Right forelimb (tissue), 1 donor: ENCODE results near the gene THUMPD3.

Experiments used
- DNase-seq: peaks from one replicate; pipeline ENCODE4 v3.0.0-alpha.2; 2018

Gene THUMPD3

GRCh38 chr3:9369508-9369907 lies 6.7 kb downstream of the THUMPD3 start:
- DNase-seq, result no peak

- DNase-seq, result no peak
Measured at GRCh38 chr3:9373465-9373864, 10.6 kb downstream of the THUMPD3 start.

- no peak for DNase-seq
Measured at GRCh38 chr3:9377981-9378380, 15.1 kb downstream of the THUMPD3 start.

DNA sequence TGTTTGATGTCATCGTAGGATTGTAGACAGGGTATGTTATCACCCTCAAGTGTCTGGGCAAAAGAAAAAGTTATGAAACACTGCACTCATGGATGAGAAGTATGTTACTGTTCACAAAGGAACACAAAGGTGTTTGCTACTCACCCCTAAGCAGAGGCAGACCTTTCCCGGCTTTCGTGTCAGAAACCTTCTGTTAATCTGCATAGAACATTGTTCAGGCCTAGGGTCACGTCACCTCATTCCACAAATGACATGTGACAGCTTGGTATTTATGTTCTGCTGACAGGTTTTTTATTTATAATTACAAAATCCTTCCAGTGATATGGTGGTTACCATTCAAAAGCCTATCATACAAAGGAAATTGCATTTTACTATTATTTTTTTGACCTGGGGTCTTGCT lies 16.5 kb downstream of the THUMPD3 start:
- no peak for DNase-seq

DNA sequence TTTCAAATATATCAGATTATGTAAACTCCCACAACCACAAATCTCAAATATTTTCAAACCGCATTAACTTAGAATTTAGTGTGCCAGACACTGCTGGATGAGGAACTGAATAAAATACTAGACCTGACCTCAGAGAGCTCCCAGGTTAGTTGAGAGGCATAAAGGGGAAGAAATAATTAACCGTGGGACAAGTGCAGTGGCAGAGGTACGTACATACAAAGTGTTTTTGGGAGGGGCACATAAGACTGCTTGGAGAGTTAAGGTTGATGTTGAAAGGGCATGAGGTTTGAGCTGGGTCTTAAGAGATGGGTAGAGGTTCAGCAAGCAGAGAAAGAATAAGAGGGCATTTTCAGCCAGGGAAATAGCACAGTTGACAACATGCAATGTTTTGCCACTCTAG lies 17.2 kb downstream of the THUMPD3 start:
- no peak for DNase-seq

DNA sequence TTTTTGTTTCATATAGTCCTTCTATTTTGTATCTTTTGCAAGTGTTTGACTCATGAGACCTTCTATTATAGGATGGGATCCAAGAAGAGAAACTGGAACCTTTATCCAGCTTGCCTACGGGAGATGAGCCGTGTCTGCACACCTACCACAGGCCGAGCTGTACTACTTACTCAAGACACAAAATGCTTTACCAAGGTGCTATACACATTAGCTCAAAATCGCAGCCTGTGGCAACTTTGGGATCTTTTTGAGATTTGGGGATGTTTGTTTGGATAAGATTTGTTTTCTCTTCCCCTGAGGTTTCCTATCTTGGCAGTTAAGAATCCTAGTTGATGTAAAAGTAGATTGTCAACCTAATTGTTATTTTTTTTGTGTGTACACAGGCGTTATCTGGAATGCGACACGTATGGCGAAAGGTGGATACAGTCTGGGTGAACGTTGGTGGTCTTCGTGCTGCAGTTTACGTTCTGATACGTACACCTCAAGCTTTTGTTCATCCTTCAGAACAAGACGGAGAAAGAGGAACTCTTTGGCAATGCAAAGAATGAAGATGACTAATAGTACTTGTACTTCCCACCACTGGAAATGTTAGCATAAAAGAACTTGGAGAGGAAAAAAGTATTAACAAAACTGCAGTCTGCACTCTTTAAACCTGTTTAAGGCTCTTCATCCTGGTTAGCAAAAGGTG lies 21.4 kb downstream of the THUMPD3 start:
- no peak for DNase-seq

DNA sequence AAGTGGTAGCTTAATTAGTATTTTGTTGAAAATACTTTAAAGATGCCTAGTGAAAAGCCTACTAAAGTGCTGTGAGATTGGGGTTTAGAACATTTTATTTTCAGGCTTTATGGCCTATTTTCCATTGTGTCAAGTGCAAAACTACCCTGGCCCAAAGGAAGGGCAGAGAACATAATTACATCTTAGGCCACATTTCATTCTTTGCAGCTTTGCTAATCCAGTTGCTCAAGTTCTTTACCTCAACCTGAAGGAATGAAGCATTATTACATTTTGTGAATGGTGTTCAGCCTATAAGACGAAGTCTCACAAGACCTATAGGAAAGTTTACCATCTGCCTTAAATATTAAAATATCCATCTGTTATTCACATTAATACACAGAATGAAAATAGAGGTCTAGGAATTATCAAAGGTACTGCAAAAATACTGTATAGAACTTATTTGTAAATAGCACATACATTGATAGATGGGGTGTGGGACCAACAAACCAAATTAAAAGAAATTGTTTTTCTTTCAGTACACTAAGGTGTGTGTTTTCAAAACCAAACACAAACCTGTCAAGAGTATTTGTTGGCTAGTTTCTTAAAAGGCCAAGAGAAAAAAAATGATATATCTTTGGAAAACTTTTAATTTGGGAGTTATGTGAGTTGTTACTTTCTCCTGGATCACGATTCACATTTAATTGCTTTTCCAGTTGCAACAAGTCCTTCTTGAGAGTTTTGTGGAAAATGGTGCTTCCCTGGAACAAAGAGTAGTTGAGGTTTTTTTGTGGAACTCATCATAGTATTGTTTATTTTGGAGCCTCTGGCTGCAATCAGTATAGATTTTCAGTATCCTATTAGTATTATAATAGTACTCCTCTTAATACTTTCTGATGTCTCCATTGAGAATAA lies 22.6 kb downstream of the THUMPD3 start:
- no peak for DNase-seq

DNA sequence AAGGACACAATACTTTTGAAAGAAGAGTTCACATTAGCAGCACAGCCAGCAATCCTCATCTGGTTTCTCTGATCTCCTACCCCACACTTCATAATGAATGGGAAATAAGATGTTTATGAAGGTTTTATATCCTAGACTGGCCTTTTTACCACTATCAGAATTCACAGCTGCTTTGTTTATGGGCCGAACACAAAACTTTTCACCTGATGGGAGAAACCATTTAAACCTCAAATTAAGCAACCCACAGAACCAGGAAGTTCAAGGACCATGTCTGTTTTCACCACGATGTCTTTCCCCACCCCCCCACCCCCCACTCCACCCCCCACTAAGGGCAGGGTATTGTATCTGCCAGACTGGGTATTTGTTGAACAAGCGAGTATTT lies 23.2 kb downstream of the THUMPD3 start:
- no peak for DNase-seq

- DNase-seq, result no peak
Measured at GRCh38 chr3:9386501-9387321, 23.9 kb downstream of the THUMPD3 start.

GRCh38 chr3:9387322-9387655 lies 24.4 kb downstream of the THUMPD3 start:
- no peak for DNase-seq

DNA sequence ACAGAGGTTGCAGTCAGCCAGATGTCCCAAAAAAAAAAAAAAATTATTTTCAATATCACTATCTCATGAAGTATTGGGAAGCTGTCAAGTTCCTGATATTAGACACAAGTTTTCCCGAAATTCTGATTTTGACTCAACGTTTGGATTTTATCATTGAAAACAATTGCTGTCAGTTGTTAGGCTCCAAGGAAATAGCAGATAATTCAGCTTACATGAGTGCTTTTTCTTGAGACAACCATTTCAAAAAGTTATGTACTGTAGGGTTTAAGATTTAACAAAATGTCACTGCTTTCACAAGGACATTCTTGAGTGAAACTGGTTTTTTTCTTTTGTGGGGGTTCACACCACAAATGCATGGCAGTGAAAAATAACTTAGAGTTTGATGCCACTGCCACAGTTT lies 25.3 kb downstream of the THUMPD3 start:
- DNase-seq, result no peak

DNA sequence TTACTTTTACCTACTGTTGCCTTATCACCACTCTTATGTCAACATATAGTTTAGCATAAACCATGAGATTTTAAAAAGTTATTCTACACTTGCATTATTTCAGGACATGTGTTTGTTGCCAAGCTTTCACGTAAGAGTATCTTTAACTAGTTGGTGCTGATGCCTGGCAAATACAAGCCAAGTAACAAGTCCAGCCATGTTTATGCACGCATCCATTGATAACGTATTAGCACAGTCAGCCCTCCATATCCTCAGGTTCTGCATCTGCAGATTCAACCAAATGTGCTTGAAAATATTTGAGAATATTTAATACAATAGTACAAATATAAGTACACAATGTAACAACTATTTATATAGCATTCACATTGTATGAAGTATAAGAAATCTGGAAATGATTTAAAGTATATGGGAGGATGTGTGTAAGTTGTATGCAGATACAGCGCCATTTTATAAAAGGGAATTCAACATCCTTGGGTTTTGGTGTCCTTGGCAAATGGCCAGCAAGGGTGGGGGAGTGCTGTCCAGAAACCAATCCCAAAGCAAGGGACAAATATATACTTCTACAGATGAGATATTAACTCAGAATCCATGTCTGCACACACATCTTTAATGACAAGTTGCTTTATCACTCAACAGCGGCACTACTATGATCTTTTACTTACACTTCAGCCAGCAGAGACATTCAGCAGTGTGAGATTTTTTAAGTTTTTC lies 25.9 kb downstream of the THUMPD3 start:
- no peak for DNase-seq

DNA sequence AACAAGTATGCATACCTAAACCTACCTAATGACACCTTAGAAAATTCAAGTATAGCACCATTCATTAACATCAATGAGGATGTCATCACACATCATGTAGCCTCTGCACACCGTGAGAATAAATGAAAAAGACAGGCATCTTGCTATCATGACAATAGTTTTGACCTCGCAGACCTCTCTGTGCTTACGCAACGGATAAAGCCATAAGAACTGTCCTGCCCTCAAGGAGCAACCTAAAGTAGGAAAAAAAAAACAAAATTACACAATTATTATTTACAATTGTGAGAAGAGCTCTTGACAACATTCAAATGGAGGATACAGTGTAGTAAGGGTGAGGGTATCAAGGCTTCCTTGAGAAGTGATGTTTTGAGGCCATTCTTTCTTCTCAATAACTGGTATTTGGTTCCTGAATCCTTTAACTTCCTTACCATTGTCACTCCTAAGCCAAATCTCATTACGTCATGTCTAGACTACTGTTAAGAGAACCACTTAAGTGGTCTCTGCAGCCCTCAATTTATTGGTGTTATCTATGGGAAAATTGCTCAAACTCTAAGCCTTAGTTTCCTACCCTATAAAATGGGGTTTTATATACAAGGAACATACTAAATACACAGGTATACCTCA lies 27.5 kb downstream of the THUMPD3 start:
- DNase-seq, result no peak

DNA sequence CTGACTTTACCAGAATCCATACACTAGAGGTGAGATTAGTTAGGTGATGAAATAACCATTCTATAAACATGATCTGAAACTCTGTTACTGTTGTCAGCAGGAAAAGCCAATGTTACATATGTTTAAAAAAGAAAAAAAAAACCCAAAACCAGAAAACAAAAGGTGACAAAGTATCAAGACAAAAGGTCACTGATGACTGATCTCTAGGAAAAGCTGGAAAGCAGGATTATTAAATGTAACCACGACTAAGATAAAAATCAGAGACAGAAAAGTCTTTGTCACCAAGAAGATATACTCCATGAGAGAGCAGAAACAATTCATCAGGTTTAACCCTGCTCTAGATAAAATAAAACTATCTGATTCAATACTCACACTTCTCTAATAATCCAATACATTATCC lies 29.2 kb downstream of the THUMPD3 start:
- DNase-seq, result no peak

- no peak for DNase-seq
Measured at GRCh38 chr3:9395570-9396300, 32.9 kb downstream of the THUMPD3 start.

DNA sequence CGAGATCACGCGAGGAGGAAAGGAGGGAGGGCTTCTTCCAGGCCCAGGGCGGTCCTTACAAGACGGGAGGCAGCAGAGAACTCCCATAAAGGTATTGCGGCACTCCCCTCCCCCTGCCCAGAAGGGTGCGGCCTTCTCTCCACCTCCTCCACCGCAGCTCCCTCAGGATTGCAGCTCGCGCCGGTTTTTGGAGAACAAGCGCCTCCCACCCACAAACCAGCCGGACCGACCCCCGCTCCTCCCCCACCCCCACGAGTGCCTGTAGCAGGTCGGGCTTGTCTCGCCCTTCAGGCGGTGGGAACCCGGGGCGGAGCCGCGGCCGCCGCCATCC lies 33.4 kb downstream of the THUMPD3 start:
- no peak for DNase-seq

- DNase-seq, result peak; percentile 100
Measured at GRCh38 chr3:9396632-9397331, 33.9 kb downstream of the THUMPD3 start.

DNA sequence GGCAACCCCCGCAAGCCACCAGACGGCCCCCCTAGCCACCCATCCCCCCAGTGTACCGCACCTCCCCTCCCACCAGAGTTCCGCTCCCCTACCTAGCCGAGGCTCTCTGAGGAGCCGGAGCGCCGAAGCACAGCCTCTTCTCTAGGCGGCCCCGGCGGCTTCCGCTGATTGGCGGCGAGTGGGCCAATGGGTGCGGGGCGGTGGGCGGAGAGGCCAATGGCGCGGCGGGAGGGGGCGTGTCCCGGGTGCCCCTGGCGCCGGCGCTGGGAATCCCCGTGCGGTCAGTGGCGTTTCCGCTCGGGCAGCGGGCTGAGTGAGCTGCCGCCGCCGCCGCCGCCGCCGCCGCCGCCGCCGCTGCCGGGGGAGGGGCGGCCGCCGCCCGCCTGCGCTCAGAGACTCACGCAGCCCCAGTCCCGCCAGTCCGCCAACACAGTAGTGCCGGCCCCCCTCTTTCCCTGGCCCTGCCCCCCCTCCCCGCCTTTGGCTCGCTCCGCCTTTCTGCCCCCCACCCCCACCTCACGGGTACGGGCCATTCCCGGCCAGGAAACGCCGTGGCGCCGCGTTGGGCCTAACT lies 34.6 kb downstream of the THUMPD3 start, which contains the start of gene SETD5:
Gene SETD5 (plus strand): TSS at position 284 of the 574 bp plus-strand sequence. CDS start 31,324 bp downstream, outside the sequence.
- DNase-seq, result peak; percentile 99

GRCh38 chr3:9397906-9398699 lies 35.2 kb downstream of the THUMPD3 start:
- peak; percentile 75 for DNase-seq
